Fibroblast of villous mesenchyme (primary cell): Measurements from ENCODE around the gene FBXL13. TPM values are rescaled to one million over a fixed set of nuclear protein-coding genes. Genes with fewer than 3 reads are reported as not detected.
A peak's percentile ranks its signal among the peaks of the same experiment; 100 is the strongest.

Experiments used
- DNase-seq: peaks from one replicate; pipeline ENCODE4 v3.0.0-alpha.2; 2010; ENCODE audit warnings: low read depth
- H3K4me3 ChIP-seq: 2 replicates; pipeline ENCODE4 v1.5.1; 2011; ENCODE audit warnings: low read depth, mild to moderate bottlenecking, low read length
- CTCF ChIP-seq: IDR thresholded peaks from 2 replicates; pipeline ENCODE4 v1.5.1; 2012; ENCODE audit warnings: low read depth, mild to moderate bottlenecking, low read length; ENCODE audit not compliant: insufficient read depth
- total RNA-seq: library from RNA; depleted of rRNA; stranded (reverse); fragments of >200 nt; gene quantifications from 2 replicates; pipeline ENCODE4 v1.2.3, GENCODE V29; 2012

Gene FBXL13
- total RNA-seq, 1 donor, result 2.2 TPM

DNA sequence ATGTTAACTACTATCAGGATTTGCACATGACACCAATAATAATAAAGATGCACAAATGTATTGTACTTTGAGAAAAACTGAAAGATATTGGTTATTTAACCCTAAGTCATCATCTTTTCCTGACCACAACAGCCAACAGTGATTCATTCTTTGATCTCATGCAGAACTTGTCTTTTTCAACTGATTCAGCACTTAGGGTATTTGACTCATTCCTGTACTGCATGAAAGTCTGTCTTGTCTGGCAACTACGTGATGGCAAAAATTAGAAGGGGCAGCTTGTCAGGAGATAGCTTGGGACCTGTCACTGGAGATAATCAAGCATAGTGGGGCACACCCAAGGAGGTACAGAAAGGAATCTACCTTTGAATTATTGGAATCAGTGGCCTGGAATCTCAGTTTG lies 239.6 kb downstream of the FBXL13 start:
- peak; percentile 75 for DNase-seq
- TF ChIP-seq CTCF, result no peak

GRCh38 chr7:102834466-102834865 lies 240.1 kb downstream of the FBXL13 start:
- peak; percentile 47 for DNase-seq
- no peak overlapping the region for H3K4me3 ChIP-seq
- TF ChIP-seq CTCF, result no peak

More for the DNA sequence above, 239.6 kb downstream of the FBXL13 start:
- no peak overlapping the region for H3K4me3 ChIP-seq

DNA sequence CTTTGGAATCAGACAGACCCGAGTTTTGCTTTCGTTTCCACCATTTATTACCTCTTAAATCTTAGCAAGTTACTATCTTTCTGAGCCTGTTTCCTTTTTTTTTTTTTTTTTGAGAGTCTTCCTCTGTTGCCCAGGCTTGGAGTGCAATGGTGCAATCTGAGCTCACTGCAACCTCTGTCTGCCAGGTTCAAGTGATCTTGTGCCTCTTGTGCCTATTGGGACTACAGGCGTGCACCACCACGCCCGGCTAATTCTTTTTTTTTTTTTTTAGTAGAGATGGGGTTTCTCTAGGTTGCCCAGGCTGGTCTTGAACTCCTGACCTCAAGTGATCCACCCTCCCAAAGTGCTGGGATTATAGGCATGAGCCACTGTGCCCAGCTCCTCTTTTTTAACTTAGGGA lies 241.3 kb downstream of the FBXL13 start:
- no peak overlapping the region for H3K4me3 ChIP-seq
- no peak for TF ChIP-seq CTCF
- DNase-seq, result peak; percentile 60

GRCh38 chr7:102832674-102833073 lies 241.9 kb downstream of the FBXL13 start:
- TF ChIP-seq CTCF, result no peak
- DNase-seq, result no peak
- H3K4me3 ChIP-seq, result no peak overlapping the region

GRCh38 chr7:102830197-102830596 lies 244.4 kb downstream of the FBXL13 start:
- no peak for TF ChIP-seq CTCF
- H3K4me3 ChIP-seq, result no peak overlapping the region
- peak; percentile 97 for DNase-seq

GRCh38 chr7:102829075-102829474 lies 245.5 kb downstream of the FBXL13 start:
- DNase-seq, result no peak
- no peak overlapping the region for H3K4me3 ChIP-seq
- TF ChIP-seq CTCF, result no peak

GRCh38 chr7:102828286-102828685 lies 246.3 kb downstream of the FBXL13 start:
- DNase-seq, result no peak
- no peak for TF ChIP-seq CTCF

More at GRCh38 chr7:102828286-102828685, 246.3 kb downstream of the FBXL13 start:
- H3K4me3 ChIP-seq, result no peak overlapping the region
